ENCODE measurements around the gene SMIM29.

SMIM29 gene

DNA sequence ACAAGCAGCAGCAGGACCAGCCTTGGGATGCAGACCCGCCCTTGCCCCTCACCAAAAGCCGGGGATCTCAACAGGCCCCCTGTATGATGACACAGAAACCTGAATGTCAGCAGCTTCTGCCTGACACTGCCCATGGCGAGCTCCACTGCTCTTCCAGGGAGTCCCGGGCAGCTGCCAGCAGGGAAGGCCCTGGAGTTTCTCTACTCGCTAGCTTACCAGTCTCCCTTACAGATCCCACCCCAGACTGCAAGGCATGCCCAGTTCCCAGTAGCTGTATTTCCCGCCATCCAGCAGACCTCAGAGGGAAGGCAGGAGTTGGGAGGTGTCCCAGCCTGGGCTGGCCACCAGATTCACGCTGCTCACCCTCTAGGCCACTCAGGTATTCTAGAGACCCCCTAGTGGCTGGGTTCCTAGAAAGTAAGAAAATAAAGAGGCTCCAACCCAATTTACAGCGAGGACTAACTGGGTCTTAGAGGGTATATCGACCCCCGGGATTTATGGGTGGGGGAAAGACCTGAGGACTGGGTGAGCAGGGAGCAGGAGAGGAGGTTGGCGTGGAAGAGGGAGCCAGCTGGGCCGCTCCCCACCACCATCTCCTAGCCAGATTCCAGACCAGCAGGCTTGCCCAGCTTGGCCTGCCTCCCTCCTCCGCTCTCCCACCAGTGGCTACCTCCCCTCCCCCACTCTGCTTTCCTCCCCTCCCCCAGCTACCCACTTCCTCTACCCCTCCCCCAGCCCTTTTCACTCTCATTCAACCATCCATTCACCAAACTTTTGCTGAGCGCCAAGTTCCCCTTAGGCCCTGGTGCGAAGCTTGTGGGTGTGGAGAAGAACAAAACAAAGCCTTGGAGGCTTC is 21.8 kb downstream of the SMIM29 start:
- no peak overlapping the region for H3K27ac ChIP-seq
- TF ChIP-seq ZFX (IDR thresholded peaks at IDR 0.05; ENCODE audit: borderline replicate concordance) = no peak
- TF ChIP-seq, protein P1, sequence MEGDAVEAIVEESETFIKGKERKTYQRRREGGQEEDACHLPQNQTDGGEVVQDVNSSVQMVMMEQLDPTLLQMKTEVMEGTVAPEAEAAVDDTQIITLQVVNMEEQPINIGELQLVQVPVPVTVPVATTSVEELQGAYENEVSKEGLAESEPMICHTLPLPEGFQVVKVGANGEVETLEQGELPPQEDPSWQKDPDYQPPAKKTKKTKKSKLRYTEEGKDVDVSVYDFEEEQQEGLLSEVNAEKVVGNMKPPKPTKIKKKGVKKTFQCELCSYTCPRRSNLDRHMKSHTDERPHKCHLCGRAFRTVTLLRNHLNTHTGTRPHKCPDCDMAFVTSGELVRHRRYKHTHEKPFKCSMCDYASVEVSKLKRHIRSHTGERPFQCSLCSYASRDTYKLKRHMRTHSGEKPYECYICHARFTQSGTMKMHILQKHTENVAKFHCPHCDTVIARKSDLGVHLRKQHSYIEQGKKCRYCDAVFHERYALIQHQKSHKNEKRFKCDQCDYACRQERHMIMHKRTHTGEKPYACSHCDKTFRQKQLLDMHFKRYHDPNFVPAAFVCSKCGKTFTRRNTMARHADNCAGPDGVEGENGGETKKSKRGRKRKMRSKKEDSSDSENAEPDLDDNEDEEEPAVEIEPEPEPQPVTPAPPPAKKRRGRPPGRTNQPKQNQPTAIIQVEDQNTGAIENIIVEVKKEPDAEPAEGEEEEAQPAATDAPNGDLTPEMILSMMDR (IDR thresholded peaks at IDR 0.05) = no peak

DNA sequence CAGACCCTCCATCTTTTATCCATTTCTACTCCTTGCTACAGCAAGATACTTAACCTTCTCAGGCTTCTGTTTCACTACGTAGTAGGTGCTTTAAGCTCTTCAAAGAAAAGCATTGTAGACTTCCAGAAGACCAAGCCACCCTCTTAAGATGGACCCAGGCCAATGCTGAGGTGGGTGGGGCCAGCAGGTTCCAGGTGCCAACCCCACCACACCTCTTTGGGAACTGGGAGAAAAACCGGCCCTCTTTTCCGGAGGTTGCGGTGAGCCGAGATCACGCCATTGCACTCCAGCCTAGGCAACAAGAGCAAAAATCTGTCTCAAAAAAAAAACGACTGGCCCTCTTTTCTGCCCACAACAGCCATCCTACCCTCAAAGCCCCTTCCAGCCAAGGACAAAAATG is 22.7 kb downstream of the SMIM29 start:
- TF ChIP-seq ZFX (IDR thresholded peaks at IDR 0.05; ENCODE audit: borderline replicate concordance) = no peak
- TF ChIP-seq, protein P1 (IDR thresholded peaks at IDR 0.05) = no peak
- no peak overlapping the region for H3K27ac ChIP-seq

DNA sequence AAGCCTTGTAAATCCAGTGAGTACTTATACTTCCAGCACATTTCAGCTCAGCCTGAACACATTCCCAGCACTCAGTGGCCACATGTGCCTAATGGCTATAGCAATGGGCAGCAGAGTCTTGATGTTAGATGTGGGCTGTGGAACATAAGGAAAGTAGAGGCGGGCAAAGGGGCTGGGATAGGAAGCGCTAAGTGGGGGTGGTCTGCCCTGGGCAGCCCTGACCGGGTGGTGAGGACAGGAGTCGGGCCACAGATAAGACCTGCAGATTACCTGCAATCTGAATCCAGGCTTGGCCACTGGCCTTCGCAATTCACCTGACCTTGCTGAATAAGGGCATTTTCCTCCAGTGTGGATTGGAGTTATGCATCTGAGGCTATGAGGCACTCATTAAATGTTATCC is 23.3 kb downstream of the SMIM29 start:
- TF ChIP-seq, protein P1 (IDR thresholded peaks at IDR 0.05) = no peak
- no peak for TF ChIP-seq ZFX (IDR thresholded peaks at IDR 0.05; ENCODE audit: borderline replicate concordance)
- 0 out of 2 replicates have a peak overlapping the region, but pooled peaks have one; percentile 93 for H3K27ac ChIP-seq

DNA sequence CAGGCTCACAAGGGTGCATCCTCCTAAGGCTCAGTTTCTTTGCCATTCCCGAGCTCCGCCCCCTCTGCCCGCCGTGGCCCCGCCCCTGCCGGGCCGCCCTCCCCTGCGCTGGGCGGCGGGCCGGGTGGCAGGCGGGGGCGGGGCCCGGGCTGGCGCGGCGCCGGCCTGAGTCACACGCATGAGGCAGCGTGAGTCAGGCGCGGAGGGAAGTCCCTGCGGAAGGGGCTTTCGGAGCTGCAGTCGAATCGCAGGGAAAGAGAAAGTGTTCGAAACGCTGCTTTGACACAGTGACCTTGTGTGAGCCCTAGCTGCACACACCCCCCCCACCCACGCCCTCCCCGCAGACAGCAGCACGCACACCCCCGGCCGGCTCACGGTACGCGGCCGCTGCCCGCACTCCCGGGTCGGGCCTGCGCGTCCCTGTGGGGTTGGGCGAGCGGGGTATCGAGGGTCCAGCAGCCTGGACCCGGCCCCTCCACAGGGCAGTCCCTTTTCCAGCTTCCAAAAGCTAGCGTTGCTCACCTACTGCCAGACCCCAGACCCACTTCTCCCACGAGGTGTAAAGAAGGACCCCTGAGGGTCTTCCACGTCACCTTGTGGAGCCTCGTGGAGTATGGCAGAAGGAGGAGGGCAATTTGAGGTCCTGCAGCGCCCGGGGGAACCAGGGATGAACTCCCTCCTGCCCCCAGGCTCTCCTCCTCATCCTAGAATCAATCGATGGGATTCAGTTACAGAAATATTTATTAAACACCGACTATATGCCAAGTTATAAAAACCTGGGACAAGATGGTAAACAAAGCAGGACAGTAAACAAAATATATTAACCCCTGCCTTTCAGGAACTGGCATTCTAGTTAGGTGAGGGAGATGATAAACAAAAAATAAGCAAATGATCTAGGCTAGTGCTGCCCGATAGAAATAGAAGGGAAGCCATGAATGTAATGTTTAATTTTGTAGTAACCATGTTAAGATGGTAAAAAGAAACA is 24.6 kb downstream of the SMIM29 start:
- TF ChIP-seq, protein P1 (IDR thresholded peaks at IDR 0.05) = no peak
- no peak for TF ChIP-seq ZFX (IDR thresholded peaks at IDR 0.05; ENCODE audit: borderline replicate concordance)
- H3K27ac ChIP-seq = peak overlapping the region; percentile 93

DNA sequence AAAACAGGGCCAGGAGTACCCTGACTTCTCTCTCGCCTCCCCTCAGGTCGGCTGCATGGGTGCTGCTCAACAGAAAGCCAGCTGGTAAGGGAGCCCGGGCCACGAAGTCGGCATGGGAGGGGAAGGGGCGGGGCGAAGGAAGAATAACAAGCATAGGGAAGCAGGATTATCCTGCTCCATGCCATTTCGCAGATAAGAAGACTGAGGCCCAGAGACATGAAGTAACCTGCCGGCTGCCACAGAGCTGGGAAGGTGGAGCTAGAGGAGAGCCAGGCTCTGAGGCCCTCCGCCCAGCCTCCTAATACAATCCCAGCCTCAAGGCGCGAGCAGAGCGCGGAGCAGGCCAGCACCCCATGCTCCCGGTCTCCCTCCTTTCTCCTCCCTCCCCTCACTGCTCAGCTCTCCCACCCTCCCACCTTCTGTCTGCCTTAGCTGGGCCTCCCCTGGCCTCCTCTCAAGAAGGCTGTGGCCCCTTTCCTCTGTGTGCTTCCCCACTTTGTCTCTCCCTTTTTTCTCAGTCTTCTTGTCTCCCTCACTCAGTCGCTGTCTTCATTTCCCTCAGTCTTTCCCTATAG is 25.3 kb downstream of the SMIM29 start:
- TF ChIP-seq ZFX (IDR thresholded peaks at IDR 0.05; ENCODE audit: borderline replicate concordance) = no peak
- TF ChIP-seq, protein P1 (IDR thresholded peaks at IDR 0.05) = no peak
- H3K27ac ChIP-seq = peak overlapping the region; percentile 93

DNA sequence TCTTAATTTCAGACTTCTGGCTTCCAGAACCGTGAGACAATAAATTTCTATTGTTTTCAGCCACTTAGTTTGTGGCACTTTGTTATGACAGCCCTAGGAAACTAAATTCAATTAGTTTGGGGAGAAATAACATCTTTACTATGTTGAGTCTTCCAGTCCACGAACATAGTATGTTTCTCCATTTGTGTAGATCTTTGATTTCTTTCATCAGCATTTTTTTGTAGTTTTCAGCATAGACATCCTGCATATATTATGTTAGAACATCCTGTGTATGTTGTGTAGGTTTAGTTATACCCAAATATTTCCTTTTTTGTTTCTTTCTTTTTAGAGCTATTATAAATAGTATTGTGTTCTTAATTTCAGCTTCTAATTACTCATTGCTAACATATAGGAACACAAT is 30.1 kb downstream of the SMIM29 start:
- TF ChIP-seq, protein P1 (IDR thresholded peaks at IDR 0.05) = no peak
- TF ChIP-seq ZFX (IDR thresholded peaks at IDR 0.05; ENCODE audit: borderline replicate concordance) = no peak
- H3K27ac ChIP-seq = no peak overlapping the region

Measured in 22Rv1 (cell line).